ENCODE results near the gene HSD11B2. TPM values are rescaled to one million over a fixed set of nuclear protein-coding genes. Genes with fewer than 3 reads are reported as not detected.

The HSD11B2 gene
- total and polyA plus RNA-seq, 4 donors = 0.51 to 6.7 (median 2.2) TPM

DNA sequence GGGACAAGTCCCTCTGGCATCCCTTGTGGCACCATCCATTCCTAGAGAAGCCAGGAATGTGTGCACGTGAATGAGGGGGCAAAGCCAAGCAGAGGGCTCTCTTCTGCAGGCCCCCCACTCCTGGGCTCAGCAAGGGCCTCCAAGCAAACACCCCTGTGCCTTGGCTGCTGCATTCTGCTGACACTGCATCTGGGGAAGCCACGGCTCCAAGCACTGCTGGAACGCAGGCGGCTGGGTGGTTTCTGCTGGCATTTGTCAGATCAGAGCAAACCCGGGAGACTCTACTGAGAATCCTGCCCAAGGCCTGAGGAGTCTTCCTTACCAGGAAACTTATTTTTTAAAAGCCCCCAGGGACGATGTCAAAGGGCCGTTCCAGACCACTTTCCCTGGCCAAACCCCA is 26.7 kb downstream of the HSD11B2 start:
- Histone ChIP-seq H3K4me1 (ENCODE audit: control insufficient read depth in 4 of 4, insufficient read depth in 4 of 4, low read length in 3 of 4) (peaks cover 12 to 44% (median 31%) of the 10 kb centered on the region in 4 donors), H3K36me3 (ENCODE audit: control insufficient read depth in 4 of 4, insufficient read depth in 3 of 4, low read depth in 1 of 4, low read length in 3 of 4) (peaks cover 2 to 7% (median 4%) of the 10 kb centered on the region in 4 donors), H3K9ac (ENCODE audit: low read depth in 1 of 2, low read length in 2 of 2) (no peak overlapping the region), H3K4me3 (ENCODE audit: low read depth in 1 of 3, low read length in 3 of 3) (no peak overlapping the region), H3K9me3 (ENCODE audit: control insufficient read depth in 4 of 4, low read length in 3 of 4) (no peaks in the 10 kb centered on the region), H3K27me3 (ENCODE audit: control insufficient read depth in 4 of 4, insufficient read depth in 4 of 4, low read length in 3 of 4) (no peaks in the 10 kb centered on the region), H3K27ac (ENCODE audit: low read depth in 1 of 2, low read length in 2 of 2) (no peak overlapping the region)
- WGBS = 76% methylated on average over 7 of the region's 7 CpGs
- TF ChIP-seq FOXA1 (IDR thresholded peaks at IDR 0.05) (no peak), EGR1 (IDR thresholded peaks at IDR 0.05; ENCODE audit: low read depth in 2 of 2) (no peak), YY1 (IDR thresholded peaks at IDR 0.05) (no peak), SP1 (IDR thresholded peaks at IDR 0.05) (no peak), JUND (IDR thresholded peaks at IDR 0.05) (no peak), RXRA (IDR thresholded peaks at IDR 0.05) (no peak), HNF4A (conservative IDR thresholded peaks at IDR 0.05) (no peak), FOXA2 (IDR thresholded peaks at IDR 0.05) (no peak), HNF4G (IDR thresholded peaks at IDR 0.05) (no peak), GABPA (IDR thresholded peaks at IDR 0.05 in 1 of 2, conservative IDR thresholded peaks at IDR 0.05 in 1 of 2) (no peak), NR2F2 (IDR thresholded peaks at IDR 0.05) (no peak), TAF1 (conservative IDR thresholded peaks at IDR 0.05) (no peak)
- TF ChIP-seq, protein P1, sequence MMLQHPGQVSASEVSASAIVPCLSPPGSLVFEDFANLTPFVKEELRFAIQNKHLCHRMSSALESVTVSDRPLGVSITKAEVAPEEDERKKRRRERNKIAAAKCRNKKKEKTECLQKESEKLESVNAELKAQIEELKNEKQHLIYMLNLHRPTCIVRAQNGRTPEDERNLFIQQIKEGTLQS (IDR thresholded peaks at IDR 0.05) = no peak
- TF ChIP-seq, protein P2, sequence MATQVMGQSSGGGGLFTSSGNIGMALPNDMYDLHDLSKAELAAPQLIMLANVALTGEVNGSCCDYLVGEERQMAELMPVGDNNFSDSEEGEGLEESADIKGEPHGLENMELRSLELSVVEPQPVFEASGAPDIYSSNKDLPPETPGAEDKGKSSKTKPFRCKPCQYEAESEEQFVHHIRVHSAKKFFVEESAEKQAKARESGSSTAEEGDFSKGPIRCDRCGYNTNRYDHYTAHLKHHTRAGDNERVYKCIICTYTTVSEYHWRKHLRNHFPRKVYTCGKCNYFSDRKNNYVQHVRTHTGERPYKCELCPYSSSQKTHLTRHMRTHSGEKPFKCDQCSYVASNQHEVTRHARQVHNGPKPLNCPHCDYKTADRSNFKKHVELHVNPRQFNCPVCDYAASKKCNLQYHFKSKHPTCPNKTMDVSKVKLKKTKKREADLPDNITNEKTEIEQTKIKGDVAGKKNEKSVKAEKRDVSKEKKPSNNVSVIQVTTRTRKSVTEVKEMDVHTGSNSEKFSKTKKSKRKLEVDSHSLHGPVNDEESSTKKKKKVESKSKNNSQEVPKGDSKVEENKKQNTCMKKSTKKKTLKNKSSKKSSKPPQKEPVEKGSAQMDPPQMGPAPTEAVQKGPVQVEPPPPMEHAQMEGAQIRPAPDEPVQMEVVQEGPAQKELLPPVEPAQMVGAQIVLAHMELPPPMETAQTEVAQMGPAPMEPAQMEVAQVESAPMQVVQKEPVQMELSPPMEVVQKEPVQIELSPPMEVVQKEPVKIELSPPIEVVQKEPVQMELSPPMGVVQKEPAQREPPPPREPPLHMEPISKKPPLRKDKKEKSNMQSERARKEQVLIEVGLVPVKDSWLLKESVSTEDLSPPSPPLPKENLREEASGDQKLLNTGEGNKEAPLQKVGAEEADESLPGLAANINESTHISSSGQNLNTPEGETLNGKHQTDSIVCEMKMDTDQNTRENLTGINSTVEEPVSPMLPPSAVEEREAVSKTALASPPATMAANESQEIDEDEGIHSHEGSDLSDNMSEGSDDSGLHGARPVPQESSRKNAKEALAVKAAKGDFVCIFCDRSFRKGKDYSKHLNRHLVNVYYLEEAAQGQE (IDR thresholded peaks at IDR 0.05) = no peak
- TF ChIP-seq, protein P3, sequence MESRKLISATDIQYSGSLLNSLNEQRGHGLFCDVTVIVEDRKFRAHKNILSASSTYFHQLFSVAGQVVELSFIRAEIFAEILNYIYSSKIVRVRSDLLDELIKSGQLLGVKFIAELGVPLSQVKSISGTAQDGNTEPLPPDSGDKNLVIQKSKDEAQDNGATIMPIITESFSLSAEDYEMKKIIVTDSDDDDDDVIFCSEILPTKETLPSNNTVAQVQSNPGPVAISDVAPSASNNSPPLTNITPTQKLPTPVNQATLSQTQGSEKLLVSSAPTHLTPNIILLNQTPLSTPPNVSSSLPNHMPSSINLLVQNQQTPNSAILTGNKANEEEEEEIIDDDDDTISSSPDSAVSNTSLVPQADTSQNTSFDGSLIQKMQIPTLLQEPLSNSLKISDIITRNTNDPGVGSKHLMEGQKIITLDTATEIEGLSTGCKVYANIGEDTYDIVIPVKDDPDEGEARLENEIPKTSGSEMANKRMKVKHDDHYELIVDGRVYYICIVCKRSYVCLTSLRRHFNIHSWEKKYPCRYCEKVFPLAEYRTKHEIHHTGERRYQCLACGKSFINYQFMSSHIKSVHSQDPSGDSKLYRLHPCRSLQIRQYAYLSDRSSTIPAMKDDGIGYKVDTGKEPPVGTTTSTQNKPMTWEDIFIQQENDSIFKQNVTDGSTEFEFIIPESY (IDR thresholded peaks at IDR 0.05) = no peak
- TF ChIP-seq, protein P4, sequence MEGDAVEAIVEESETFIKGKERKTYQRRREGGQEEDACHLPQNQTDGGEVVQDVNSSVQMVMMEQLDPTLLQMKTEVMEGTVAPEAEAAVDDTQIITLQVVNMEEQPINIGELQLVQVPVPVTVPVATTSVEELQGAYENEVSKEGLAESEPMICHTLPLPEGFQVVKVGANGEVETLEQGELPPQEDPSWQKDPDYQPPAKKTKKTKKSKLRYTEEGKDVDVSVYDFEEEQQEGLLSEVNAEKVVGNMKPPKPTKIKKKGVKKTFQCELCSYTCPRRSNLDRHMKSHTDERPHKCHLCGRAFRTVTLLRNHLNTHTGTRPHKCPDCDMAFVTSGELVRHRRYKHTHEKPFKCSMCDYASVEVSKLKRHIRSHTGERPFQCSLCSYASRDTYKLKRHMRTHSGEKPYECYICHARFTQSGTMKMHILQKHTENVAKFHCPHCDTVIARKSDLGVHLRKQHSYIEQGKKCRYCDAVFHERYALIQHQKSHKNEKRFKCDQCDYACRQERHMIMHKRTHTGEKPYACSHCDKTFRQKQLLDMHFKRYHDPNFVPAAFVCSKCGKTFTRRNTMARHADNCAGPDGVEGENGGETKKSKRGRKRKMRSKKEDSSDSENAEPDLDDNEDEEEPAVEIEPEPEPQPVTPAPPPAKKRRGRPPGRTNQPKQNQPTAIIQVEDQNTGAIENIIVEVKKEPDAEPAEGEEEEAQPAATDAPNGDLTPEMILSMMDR (IDR thresholded peaks at IDR 0.05; ENCODE audit: low read depth, low read length, missing input control) = no peak
- TF ChIP-seq, protein P5, sequence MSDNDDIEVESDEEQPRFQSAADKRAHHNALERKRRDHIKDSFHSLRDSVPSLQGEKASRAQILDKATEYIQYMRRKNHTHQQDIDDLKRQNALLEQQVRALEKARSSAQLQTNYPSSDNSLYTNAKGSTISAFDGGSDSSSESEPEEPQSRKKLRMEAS (IDR thresholded peaks at IDR 0.05) = no peak
- no peak for DNase-seq (ENCODE audit: low spot score)
